SK-N-SH (cell line): ENCODE measurements around the gene TYMS. TPM values are rescaled to one million over a fixed set of nuclear protein-coding genes. Genes with fewer than 3 reads are reported as not detected.

Experiments used
- CTCF ChIA-PET: fragments of 300-600, 350-600 bp; formaldehyde crosslinking; extraction: SDS; loops from one replicate; lab custom pipeline; 2021; lab: Yijun Ruan, JAX
- POLR2A ChIA-PET: fragments of 350-600 bp; sonication (Branson Sonifier 250); formaldehyde crosslinking; extraction: SDS; loops from one replicate; lab custom pipeline; 2020; ENCODE audit warnings: antibody characterized with exemption, inconsistent platforms; lab: Yijun Ruan, JAX
- DNase-seq: peaks from one replicate; pipeline ENCODE4 v3.0.0; 2012
- H2AFZ ChIP-seq: fragments of 200-600 bp; sonication (generic); 2 replicates; pipeline ENCODE4 v1.8.1; 2016; ENCODE audit warnings: antibody characterized with exemption, mild to moderate bottlenecking, low read depth
- H3F3A ChIP-seq: fragments of 200-600 bp; sonication (generic); replicated peaks from 2 replicates; pipeline ENCODE3; 2016; ENCODE audit warnings: antibody characterized with exemption, mild to moderate bottlenecking; ENCODE audit not compliant: insufficient read depth
- H3K27ac ChIP-seq, 2 experiments: fragments of 200-500 bp in 1 of 2; fragments of 200-600 bp in 1 of 2; sonication (Bioruptor generic) in 1 of 2; sonication (generic), shearing (Covaris generic) in 1 of 2; 2 replicates each; pipeline versions ENCODE4 v1.5.1 to v1.6.1; 2014 to 2016; ENCODE audit warnings: low read depth in 2 of 2, inconsistent platforms in 1 of 2, low read length in 1 of 2, mild to moderate bottlenecking in 1 of 2, mixed read lengths in 1 of 2
- H3K27me3 ChIP-seq: fragments of 200-600 bp; sonication (generic), shearing (Covaris generic); 2 replicates; pipeline ENCODE4 v1.6.1; 2016; ENCODE audit warnings: mixed run types; ENCODE audit not compliant: insufficient read depth
- H3K36me3 ChIP-seq, 2 experiments: fragments of 200-500 bp in 1 of 2; fragments of 200-600 bp in 1 of 2; sonication (Bioruptor generic) in 1 of 2; sonication (generic) in 1 of 2; replicated peaks in 1 of 2; 2 replicates each; pipeline versions ENCODE3 to v1.5.1; 2014 to 2016; ENCODE audit warnings: low read length in 1 of 2, mild to moderate bottlenecking in 1 of 2; ENCODE audit not compliant: insufficient read depth in 2 of 2, control insufficient read depth in 1 of 2
- H3K4me1 ChIP-seq, 2 experiments: fragments of 200-500 bp in 1 of 2; fragments of 200-600 bp in 1 of 2; sonication (Bioruptor generic) in 1 of 2; sonication (generic), shearing (Covaris generic) in 1 of 2; 2 replicates each; pipeline versions ENCODE4 v1.5.1 to v1.6.1; 2014 to 2016; ENCODE audit warnings: low read depth in 1 of 2, low read length in 1 of 2, mixed run types in 1 of 2; ENCODE audit not compliant: insufficient read depth in 2 of 2, control insufficient read depth in 1 of 2
- H3K4me2 ChIP-seq: fragments of 200-600 bp; sonication (generic), shearing (Covaris generic); 2 replicates; pipeline ENCODE4 v1.6.1; 2017; ENCODE audit warnings: mixed run types
- H3K4me3 ChIP-seq, 2 experiments: fragments of 200-500 bp in 1 of 2; fragments of 200-600 bp in 1 of 2; sonication (Bioruptor generic) in 1 of 2; sonication (generic), shearing (Covaris generic) in 1 of 2; 2 replicates each; pipeline versions ENCODE4 v1.5.1 to v1.8.1; 2014 to 2016; ENCODE audit warnings: low read depth in 2 of 2, inconsistent platforms in 1 of 2, low read length in 1 of 2, mild to moderate bottlenecking in 1 of 2, mixed read lengths in 1 of 2, moderate library complexity in 1 of 2
- H3K79me2 ChIP-seq: fragments of 200-600 bp; sonication (generic); 2 replicates; pipeline ENCODE4 v1.8.1; 2017; ENCODE audit warnings: mild to moderate bottlenecking; ENCODE audit not compliant: insufficient read depth
- H3K9ac ChIP-seq: fragments of 200-600 bp; sonication (generic); 2 replicates; pipeline ENCODE4 v1.6.1; 2017; ENCODE audit warnings: mixed run types
- H3K9me2 ChIP-seq: fragments of 200-600 bp; sonication (generic); 2 replicates; pipeline ENCODE4 v1.6.1; 2017; ENCODE audit warnings: mixed run types
- H3K9me3 ChIP-seq: fragments of 200-600 bp; sonication (generic); 2 replicates; pipeline ENCODE4 v1.6.1; 2017; ENCODE audit warnings: mixed run types, mild to moderate bottlenecking, moderate library complexity
- H4K20me1 ChIP-seq: fragments of 200-600 bp; sonication (generic); 2 replicates; pipeline ENCODE4 v1.6.1; 2017; ENCODE audit warnings: mild to moderate bottlenecking, mixed run types; ENCODE audit not compliant: insufficient read depth
- CHD2 ChIP-seq: fragments of 150-350 bp; IDR thresholded peaks from 2 replicates; pipeline ENCODE4 v1.6.1; 2018; ENCODE audit warnings: low read length; ENCODE audit not compliant: partially characterized antibody
- CTCF ChIP-seq: fragments of 200-600 bp; sonication (generic); IDR thresholded peaks from 2 replicates; pipeline ENCODE4 v1.6.1; 2017; ENCODE audit warnings: antibody characterized with exemption, mild to moderate bottlenecking, moderate library complexity
- ELF1 ChIP-seq: IDR thresholded peaks from 2 replicates; pipeline ENCODE4 v1.4.0; 2012
- EP300 ChIP-seq, 2 experiments: IDR thresholded peaks; 2 replicates each; pipeline versions ENCODE4 v1.4.0 to v1.6.1; 2012; ENCODE audit warnings: borderline replicate concordance in 1 of 2, low read depth in 1 of 2, low read length in 1 of 2
- EZH2phosphoT487 ChIP-seq: fragments of 200-600 bp; sonication (generic); IDR thresholded peaks from 2 replicates; pipeline ENCODE4 v1.6.1; 2017; ENCODE audit warnings: low read depth, mixed run types, mild to moderate bottlenecking, antibody characterized with exemption, moderate library complexity, borderline replicate concordance
- FOSL2 ChIP-seq: IDR thresholded peaks from 2 replicates; pipeline ENCODE4 v1.4.0; 2012; ENCODE audit warnings: low read depth, mild to moderate bottlenecking, moderate library complexity, borderline replicate concordance
- FOXM1 ChIP-seq: IDR thresholded peaks from 2 replicates; pipeline ENCODE4 v1.4.0; 2012; ENCODE audit warnings: low read depth, mild to moderate bottlenecking
- GABPA ChIP-seq: IDR thresholded peaks from 2 replicates; pipeline ENCODE4 v1.4.0; 2012; ENCODE audit warnings: low read depth, mild to moderate bottlenecking
- GATA2 ChIP-seq: sonication (generic); formaldehyde crosslinking; IDR thresholded peaks from 2 replicates; pipeline ENCODE4 v1.5.0; 2020; ENCODE audit warnings: mild to moderate bottlenecking, missing genetic modification reagents
- JUND ChIP-seq: IDR thresholded peaks from 2 replicates; pipeline ENCODE4 v1.4.0; 2012
- MAX ChIP-seq: IDR thresholded peaks from 2 replicates; pipeline ENCODE4 v1.4.0; 2012; ENCODE audit warnings: low read depth
- MEF2A ChIP-seq: IDR thresholded peaks from 2 replicates; pipeline ENCODE4 v1.4.0; 2012; ENCODE audit warnings: low read depth, borderline replicate concordance
- MXI1 ChIP-seq: IDR thresholded peaks from 2 replicates; pipeline ENCODE4 v1.6.1; 2012; ENCODE audit warnings: mild to moderate bottlenecking, low read depth, low read length, improper control_type of control experiment
- NRF1 ChIP-seq: IDR thresholded peaks from 2 replicates; pipeline ENCODE4 v1.6.1; 2012; ENCODE audit warnings: low read depth, mild to moderate bottlenecking, low read length
- PBX3 ChIP-seq: IDR thresholded peaks from 2 replicates; pipeline ENCODE4; 2012
- POLR2AphosphoS5 ChIP-seq: IDR thresholded peaks from 2 replicates; pipeline ENCODE4 v1.6.1; 2012; ENCODE audit warnings: low read depth, low read length
- RAD21 ChIP-seq: IDR thresholded peaks from 2 replicates; pipeline ENCODE4 v1.6.1; 2012; ENCODE audit warnings: mild to moderate bottlenecking, low read length
- RCOR1 ChIP-seq: fragments of 150-350 bp; IDR thresholded peaks from 2 replicates; pipeline ENCODE4 v1.6.1; 2017; ENCODE audit warnings: antibody characterized with exemption, low read length
- RFX5 ChIP-seq: IDR thresholded peaks from 2 replicates; pipeline ENCODE4 v1.6.1; 2012; ENCODE audit warnings: mild to moderate bottlenecking, improper control_type of control experiment, low read length
- RXRA ChIP-seq: IDR thresholded peaks from 2 replicates; pipeline ENCODE4 v1.4.0; 2012; ENCODE audit warnings: low read depth, mild to moderate bottlenecking, borderline replicate concordance
- SIN3A ChIP-seq: IDR thresholded peaks from 2 replicates; pipeline ENCODE4 v1.6.1; 2012; ENCODE audit warnings: low read depth, mild to moderate bottlenecking, low read length, moderate library complexity, borderline replicate concordance
- SMC3 ChIP-seq: IDR thresholded peaks from 2 replicates; pipeline ENCODE4 v1.6.1; 2012; ENCODE audit warnings: low read depth, low read length, improper control_type of control experiment
- TAF1 ChIP-seq: IDR thresholded peaks from 2 replicates; pipeline ENCODE4 v1.6.1; 2012; ENCODE audit warnings: low read depth, mild to moderate bottlenecking, low read length, moderate library complexity, borderline replicate concordance
- TCF12 ChIP-seq: IDR thresholded peaks from 2 replicates; pipeline ENCODE4 v1.4.0; 2012
- YY1 ChIP-seq: IDR thresholded peaks from 2 replicates; pipeline ENCODE4 v1.4.0; 2012; ENCODE audit warnings: low read depth, mild to moderate bottlenecking
- ZBTB33 ChIP-seq: IDR thresholded peaks from 2 replicates; pipeline ENCODE4 v1.4.0; 2012; ENCODE audit warnings: low read depth, borderline replicate concordance
- WGBS: methylation state at CpG from one replicate; pipeline ENCODE4 v1.1.6; 2017; ENCODE audit warnings: low lambda C conversion rate; 5-methylcytosine and 5-hydroxymethylcytosine counted together
- polyA plus RNA-seq, 3 experiments: library from polyadenylated mRNA; depleted of rRNA; stranded (reverse); fragments of >200 nt; gene quantifications; 2 replicates each; pipeline ENCODE4 v1.2.3, GENCODE V29; 2012

TYMS gene
- polyA plus RNA-seq (2012; rRNA removed): 92.1 and 101 TPM in 2 replicates
- polyA plus RNA-seq (2012; cell fraction: cytosol; rRNA removed): 106 and 113 TPM in 2 replicates
- polyA plus RNA-seq (2012; cell fraction: nucleus; rRNA removed): 41.9 and 43.5 TPM in 2 replicates

GRCh38 chr18:657311-658000 is at the start of gene TYMS:
Gene TYMS (plus strand): TSS chr18:657653. CDS start chr18:657743, 90 bp downstream.
- Histone ChIP-seq H3K27ac (peak within 1 kb of the TSS; percentile 62 to 91), H3K36me3 (peaks cover 20 to 21% of the 10 kb centered on the region in 2 experiments), H4K20me1 (no peaks in the 10 kb centered on the region), H3K79me2 (peaks cover 43% of the 10 kb centered on the region), H3K4me2 (peak within 1 kb of the TSS; percentile 83), H3K9me2 (no peaks in the 10 kb centered on the region), H3K4me3 (peak within 1 kb of the TSS; percentile 81 to 91), H3F3A (no peaks in the 10 kb centered on the region), H3K9me3 (no peaks in the 10 kb centered on the region), H3K9ac (peak within 1 kb of the TSS; percentile 81), H3K27me3 (no peaks in the 10 kb centered on the region), H3K4me1 (peaks cover 0 to 8% of the 10 kb centered on the region in 2 experiments; a peak in 2 of 4 replicates), H2AFZ (peak within 1 kb of the TSS; percentile 97)
- 2% methylated on average over 24 of the region's 79 CpGs for WGBS
- DNase-seq: peak; percentile 89
- ChIA-PET CTCF (interaction anchor here (1.1 to 2.5 kb wide), 4 partner anchors 10 to 161 kb away, joined by 3 to 7 read pairs (median 4); no protein-coding TSS in a partner anchor), POLR2A (interaction anchor here (0.6 to 2.0 kb wide), 2 partner anchors 389 to 427 kb away, joined by 4 to 5 read pairs; partner anchors contain the start of gene THOC1)
- TF ChIP-seq NRF1 (peak; percentile 54), CTCF (no peak; the same call in 1 of the 2 replicates), MEF2A (no peak), ZBTB33 (no peak), GABPA (peak; percentile 60), EP300 (IDR thresholded peaks at IDR 0.05; ENCODE audit: borderline replicate concordance in 1 of 2, low read depth in 1 of 2, low read length in 1 of 2) (no peak), POLR2AphosphoS5 (peak; percentile 58), EZH2phosphoT487 (no peak), MXI1 (peak; percentile 70), TCF12 (no peak), MAX (peak; percentile 81), RCOR1 (no peak), TAF1 (no peak; the same call in 1 of the 2 replicates), SIN3A (no peak), RAD21 (no peak), PBX3 (no peak), SMC3 (no peak), FOSL2 (no peak), RXRA (no peak), YY1 (no peak), CHD2 (peak; percentile 7), GATA2 (CRISPR knock-in tag) (no peak), JUND (no peak), RFX5 (no peak), ELF1 (no peak), FOXM1 (no peak)
